Stimulated activated CD8-positive, alpha-beta memory T cell treated with anti-CD3 and anti-CD28 coated beads, Interleukin-7, amount 100 ng/mL, for 4 hours (primary cell): Measurements from ENCODE around the gene CDH24.
A peak's percentile ranks its signal among the peaks of the same experiment; 100 is the strongest.

Source experiments
- DNase-seq, 2 donors: peaks; one replicate each; pipeline ENCODE4 v3.0.0-alpha.2; 2020; ENCODE audit warnings: low read depth in 2 of 2

The CDH24 gene

DNA sequence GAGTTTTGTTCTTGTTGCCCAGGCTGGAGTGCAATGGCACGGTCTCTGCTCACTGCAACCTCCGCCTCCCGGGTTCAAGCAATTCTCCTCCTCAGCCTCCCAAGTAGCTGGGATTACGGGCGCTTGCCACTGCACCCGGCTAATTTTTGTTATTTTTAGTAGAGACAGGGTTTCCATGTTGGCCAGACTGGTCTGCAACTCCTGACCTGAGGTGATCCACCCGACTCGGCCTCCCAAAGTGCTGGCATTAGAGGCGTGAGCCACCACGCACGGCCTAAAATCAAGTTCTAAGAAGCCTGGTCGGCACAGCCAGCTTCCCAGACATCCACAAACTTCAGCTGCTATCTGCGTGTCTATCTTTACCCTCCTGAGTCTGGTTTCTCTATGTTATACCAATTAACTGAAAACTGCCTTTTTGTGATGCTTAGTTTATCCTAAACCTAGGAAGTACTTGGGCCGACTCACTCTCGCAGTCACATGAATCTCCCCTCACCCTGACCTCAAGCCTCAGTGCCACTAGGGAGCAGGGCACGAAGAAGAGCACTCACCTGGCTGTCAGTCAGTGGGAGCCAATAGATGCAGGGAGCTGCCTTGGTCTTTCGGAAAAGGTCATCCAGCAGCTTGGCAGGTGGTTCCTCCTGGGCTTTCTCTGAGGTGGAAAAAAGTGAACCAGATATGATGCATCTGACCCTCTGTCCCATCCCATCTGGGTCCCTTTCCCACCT, 3.4 kb upstream of the CDH24 start:
- no peak for DNase-seq

DNA sequence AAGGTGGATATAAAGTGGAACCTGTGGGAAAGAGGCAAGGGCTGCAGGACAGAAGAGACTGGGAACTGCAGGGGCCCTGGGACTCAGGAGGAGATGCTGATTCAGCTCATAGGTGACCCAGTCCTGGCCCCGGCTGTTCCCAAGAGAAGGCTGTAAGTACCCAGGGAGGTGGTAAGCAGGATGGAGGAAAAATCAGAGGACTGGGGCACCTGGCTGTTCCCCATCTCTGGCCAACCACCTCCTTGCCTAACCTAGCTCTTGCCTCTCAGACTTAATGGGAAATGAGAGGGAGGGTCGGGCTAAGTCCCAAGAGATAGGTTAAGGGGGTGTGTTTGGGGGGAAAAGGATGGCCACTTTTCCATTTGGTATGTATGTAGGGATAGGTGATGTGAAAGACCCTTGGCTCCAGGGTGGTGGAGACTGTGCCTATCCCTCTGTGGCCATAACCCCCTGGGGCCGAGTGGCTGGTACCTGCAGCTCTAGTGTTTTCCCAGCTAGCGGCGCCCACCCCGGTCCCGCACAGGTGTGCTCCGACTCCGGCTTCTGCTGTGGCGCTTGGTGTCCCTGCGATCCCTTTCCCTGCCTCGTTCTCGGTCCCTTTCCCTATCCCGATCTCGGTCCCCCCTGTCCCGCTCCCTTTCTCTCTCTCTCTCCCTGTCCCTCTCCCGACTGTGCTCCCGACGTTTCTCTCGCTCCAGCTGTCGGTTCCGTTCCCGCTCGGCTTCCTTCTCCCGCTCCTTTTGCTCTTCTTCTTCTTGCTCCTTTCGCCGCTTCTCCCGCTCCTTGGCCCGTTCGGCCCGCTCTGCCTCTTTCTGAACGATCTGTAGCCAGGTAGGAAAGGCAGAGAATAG, 1.6 kb upstream of the CDH24 start:
- no peak for DNase-seq

DNA sequence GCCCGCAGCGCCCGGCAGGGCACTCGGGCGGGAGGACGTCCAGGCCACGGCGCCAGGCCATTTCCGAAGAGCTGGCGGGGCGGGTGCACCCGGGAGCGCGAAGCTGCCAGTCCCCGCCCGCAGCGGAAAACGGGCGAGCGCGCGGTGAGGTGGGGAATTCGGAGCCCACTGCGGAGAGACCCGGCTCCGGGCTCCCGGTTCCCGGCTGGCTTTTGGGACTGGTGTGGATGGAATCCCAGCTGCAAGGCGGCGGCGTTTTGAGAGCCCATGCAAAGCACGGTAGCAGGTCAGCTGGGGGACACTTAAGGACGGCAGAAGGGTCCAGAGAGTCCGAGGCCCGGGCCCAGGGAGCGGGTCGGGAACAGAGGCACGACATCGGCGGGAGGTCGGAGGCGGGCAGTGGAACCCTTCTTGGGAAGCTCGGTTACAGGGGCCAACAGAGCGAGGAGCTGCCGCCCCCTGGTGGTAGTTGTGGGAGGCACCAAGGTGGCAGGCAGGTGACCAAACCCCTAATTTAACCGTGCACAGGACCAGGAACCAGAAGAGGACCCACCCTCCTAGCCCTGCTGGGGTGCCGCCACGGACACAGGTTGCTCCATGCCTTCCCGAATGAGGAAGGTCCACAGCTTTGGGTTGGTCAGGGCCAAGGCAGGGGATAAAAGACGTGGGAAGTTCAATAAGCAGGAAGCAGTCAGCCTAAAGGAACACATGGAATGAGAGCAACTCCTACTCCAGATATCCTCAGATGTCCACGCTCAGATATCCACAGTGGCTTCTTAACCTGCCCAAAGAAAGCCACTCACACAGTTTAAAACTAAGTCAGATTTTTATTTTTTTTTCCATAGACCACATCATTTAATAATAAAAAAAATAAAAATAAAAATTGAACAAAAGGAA, 685 bp upstream of the CDH24 start:
- DNase-seq = peak; percentile 74 to 77

DNA sequence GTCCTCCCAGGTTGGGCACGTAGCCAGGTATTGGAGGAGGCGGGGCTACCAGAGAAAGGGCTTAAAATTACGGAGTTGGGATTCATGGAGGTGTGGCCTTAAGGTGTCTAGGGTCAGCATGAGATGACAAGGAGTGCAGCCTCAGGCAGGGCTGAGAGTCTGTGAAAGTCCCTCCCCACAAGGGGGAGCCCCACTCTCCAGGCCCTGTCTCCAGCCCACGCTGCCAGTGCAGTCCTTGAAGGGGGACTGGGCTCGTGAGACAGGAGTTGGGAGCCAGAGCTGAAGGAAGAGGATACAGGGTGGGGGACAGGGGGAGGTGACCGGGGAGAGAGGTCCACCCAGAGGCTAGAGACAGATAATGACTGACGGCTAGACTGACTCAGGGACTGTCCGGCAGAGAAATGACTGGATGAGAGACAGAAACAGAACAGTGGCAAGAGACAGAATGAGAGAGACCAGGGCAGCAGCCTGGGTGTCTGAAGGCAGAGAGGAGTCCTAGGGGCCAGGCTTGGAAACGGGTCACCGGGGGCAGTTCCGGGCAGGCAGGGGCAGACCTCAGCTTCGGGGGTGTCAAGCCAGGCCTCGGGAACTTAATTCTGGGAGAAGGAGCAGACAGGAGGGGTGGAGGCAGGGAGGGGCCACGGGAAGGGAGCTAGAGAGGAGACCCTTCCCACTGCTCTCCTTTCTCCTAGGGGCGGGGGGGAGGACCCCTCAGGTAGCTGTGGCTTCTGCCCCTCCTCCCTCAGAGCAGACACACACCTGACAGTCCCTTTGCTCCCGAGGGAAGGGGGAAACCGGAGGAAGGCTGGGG, 970 bp downstream of the CDH24 start:
- peak; percentile 47 to 57 for DNase-seq

GRCh38 chr14:23055621-23056144, 1.6 kb downstream of the CDH24 start:
- no peak for DNase-seq

GRCh38 chr14:23055147-23055550, 2.2 kb downstream of the CDH24 start:
- no peak for DNase-seq

DNA sequence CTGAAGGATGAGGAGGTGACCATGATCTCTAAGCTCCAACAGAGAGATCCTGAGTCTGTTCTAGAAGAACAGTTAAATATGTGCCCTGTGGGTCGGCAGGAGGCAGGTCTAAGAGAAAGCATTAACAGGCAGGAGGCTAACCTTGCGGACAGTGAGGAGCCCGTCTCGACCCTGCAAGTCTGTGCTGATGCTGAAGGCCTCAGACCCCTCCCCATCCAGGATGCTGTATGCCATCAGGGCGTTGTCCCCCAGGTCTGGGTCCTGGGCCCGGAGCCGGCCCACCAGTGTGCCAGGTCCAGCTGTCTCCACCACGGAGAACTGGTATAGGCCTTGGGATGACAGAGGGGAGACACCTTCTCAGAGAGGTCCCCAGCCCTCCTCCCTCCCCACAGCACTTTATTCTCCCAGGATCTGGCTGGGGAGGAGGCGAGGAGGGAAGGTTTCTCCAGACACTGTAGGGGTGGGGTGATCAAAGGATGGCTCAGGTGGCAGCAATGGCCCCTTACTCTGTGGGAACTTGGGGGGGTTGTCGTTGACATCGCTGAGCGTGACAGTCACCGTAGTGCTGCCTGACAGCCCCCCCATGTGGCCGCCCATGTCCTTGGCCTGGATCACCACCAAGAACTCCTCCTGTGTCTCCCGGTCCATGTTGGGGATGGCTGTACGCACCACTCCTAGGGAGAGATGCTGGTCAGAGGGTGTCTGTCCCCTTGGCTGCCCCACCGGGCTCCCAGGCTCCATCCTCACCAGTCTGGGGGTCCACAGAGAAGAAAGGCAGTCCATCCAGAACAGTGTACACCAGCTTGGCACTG, 3.1 kb downstream of the CDH24 start:
- no peak for DNase-seq

DNA sequence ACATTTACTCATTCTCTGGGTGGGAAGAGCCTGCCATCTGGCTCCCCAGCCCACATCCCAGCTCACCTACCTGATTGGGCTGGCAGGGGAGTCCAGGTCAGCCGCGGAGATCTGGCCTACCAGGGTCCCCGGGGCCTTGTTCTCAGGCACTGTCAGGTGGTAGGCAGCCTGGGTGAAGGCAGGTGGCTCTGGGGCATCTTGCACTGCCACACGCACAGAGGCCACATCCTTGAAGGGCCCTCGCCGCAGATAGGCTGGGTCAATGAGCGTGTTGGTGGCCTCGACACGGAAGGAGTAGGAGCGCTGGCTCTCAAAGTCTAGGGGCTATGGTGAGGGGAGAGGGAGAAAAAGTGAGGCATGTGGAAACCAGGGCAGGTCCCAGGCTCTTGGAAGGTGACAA, 3.9 kb downstream of the CDH24 start:
- DNase-seq = no peak

GRCh38 chr14:23052671-23053070, 4.6 kb downstream of the CDH24 start:
- no peak for DNase-seq

- DNase-seq = no peak
Measured at GRCh38 chr14:23052182-23052623, 5.1 kb downstream of the CDH24 start.

DNA sequence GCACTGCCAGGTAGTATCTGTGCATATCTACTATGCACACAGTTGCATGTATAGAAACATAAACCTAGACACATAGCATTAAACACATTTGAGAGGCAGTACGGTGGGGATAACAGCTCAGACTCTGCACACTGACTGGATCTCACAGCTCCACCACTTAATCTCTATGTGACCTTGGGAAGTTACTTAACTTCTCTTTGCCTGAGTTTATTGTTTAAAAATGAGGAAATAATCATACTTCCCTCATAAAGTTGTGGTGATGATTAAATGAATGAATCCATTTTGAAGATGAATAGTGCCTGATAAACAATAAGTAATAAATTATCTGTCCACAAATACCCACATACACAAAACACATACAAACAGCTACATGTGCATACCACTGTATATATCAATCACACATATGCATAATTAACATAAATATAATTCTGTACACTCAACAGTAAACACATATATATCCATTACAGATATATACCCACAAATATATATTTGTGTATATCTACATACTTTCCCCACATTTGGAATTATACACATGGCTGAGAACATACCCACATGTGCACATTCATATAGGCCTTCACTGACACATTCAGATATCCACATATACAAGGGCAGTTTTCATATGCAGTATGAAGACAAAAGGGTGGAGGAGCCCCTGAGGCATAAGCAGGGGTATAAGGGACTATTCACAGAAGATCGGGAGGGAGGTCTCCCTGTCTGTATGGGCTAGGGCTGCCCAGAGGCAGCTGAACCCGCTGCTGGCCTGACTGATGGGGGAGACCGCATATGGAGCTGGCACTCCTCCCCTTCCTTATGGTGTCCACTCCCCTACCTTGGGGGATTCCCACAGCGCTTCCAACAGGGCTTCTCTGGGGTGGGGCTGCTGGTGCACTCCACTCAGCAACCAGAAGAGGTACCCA, 5.9 kb downstream of the CDH24 start:
- DNase-seq = no peak

GRCh38 chr14:23049011-23049410, 8.3 kb downstream of the CDH24 start:
- DNase-seq = no peak

DNA sequence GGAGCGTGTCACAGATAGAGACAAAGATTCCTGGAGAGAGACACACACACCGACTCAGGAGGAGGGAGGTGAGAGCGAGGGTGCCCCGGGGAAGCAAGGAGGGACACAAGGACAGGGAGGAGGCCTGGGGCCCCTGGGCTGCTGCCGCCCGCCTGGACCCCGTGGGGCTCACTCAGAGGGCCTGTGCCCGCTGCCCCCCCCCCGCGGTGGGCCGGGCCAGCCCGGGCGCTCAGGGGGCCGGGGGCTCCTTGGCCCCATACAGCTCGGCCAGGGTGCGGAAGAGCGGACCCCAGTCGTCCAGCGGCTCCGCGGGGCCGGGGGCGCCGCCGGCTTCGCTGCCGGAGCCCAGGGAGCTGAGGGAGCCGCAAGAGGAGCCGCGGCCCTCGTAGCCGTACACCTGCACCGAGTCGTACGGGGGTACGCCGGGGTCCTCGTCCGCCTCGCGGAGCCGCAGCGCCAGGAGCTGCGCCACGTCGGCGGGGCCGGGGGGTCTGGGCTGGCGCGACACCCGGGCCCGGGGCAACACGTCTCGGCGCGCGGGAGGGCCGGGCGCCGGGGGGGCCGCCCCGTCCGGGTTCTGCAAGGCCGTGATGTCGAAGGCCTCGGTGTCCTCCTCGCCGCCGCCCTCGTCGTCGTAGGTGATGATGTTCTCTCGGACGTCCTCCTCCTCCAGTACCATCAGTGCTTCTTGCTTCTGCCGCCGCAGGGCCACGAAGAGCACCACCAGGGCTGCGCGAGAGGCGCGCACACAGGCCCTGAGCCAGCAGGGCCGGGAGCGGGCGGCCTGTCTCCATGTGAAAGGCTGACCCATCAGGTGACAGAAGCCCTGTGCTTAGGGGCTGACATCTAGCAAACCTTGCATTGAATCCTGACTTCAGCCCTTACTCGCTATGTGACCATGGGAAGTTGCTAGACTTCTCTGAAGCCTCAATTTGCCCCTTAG, 9.3 kb downstream of the CDH24 start:
- DNase-seq = no peak

DNA sequence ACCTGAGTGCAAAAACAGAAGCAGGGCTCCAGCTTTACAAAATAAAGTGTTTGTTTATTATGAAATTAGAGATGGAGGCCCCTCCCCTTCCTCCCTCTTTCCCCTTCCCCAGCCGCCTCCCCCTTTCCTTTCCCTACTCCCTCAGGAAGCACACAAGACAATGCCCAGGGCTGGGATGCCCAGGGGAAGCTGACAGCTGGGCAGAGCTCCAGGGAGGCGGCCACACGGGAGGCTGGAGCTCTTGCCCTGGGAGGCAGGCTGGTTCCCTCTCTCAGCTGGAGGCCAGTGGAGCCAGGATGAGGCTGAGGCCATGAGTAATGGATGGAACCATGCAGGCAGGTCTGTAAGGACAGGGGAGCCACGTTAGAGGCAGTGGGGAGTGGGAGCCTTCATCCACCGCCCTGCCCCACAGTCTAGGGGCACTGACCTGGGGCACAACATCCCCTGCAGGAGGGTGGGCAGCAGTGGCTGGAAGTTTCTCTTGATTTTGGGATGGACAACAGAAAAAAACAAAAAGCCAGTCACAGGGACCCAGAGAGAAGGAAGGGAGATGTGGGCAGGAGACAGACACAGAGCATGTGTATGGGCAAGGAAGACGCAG, 10.2 kb downstream of the CDH24 start:
- no peak for DNase-seq

DNA sequence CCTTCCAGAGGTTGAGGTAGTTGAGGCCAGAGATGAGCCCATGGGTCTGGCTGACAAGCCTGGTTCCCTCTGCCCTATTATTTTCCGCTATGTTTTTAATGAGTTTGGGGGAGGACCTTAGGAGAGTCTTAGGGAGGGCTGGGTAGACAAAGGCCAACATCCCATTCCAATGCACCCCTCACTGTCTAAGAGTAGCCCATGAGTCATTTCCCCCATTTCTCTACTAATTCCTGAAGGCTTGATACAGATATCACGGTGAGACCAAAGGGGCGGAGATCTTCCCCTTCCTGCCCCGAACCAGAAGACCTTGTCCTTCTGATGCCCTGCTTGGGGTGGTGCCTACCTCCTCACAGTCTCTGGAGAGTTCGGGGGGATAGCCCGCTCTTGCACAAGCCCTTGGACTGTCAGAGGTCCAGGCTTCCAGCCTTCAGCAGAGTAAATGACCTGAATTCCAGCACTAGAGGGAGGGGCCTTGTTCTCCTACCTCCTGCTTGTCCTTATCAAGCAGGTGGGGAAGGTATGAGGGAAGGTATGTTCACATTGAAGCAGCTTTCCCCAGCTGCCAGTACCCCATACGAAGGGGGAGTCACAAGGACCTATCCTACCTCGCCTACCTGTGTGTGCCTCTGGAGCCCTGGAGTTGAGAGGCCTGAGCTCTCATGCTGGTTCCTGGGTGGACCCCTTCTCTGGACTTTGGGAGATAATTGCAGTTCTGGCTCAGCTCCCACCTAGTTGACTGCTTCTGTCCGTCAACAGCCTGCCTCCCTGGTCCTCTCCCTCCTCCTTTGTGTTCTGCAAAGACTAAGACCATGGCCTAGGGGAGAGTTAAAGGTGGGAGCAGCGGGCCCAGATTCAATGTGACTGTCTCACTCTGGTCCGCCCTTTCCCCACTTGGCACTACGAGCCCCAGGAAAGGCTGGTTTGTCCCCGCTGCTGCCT, 11.6 kb downstream of the CDH24 start:
- no peak for DNase-seq

DNA sequence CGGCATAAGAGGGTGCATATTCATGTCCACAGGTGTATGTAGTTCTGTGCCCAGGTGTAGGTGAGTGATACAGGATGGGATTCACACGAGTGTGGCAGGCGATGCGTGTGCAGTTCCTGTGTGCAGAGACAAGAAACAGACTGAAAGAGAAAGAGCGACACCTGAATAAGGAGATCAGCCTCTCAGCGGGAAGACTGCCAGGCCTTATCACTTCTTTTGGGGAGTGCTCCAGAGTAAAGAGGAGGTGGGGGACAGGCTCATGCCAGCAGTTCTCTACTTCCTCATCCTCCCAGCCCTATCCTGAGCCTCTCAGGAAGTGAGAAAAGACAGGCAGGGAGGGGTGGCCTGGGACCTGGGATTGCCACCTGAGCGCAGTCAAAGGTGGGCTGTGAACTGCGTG, 12.5 kb downstream of the CDH24 start:
- DNase-seq = no peak
